Measurements from ENCODE around the gene IQCF2. TPM values are rescaled to one million over a fixed set of nuclear protein-coding genes. Genes with fewer than 3 reads are reported as not detected.

IQCF2 gene
- total RNA-seq, 1 donor from 2014 or later = not detected

- Mint-ChIP-seq H3K4me1 (ENCODE audit: unreplicated experiment) (no peaks in the 10 kb centered on the region), H3K4me3 (ENCODE audit: unreplicated experiment) (no peak overlapping the region), H3K9me3 (ENCODE audit: unreplicated experiment) (no peaks in the 10 kb centered on the region), H3K27me3 (ENCODE audit: unreplicated experiment) (peaks cover 2% of the 10 kb centered on the region), H3K27ac (ENCODE audit: unreplicated experiment) (no peak overlapping the region), H3K36me3 (ENCODE audit: low read depth, unreplicated experiment) (no peaks in the 10 kb centered on the region)
- no peak for DNase-seq (ENCODE audit: low spot score)
- TF ChIP-seq CTCF (IDR thresholded peaks at IDR 0.05; ENCODE audit: unreplicated experiment) = no peak
Observed at GRCh38 chr3:51869304-51869703, 7.9 kb downstream of the IQCF2 start.

- Mint-ChIP-seq H3K27ac (ENCODE audit: unreplicated experiment) (no peak overlapping the region), H3K4me1 (ENCODE audit: unreplicated experiment) (no peaks in the 10 kb centered on the region), H3K4me3 (ENCODE audit: unreplicated experiment) (no peak overlapping the region), H3K9me3 (ENCODE audit: unreplicated experiment) (no peaks in the 10 kb centered on the region), H3K27me3 (ENCODE audit: unreplicated experiment) (peaks cover 12% of the 10 kb centered on the region), H3K36me3 (ENCODE audit: low read depth, unreplicated experiment) (no peaks in the 10 kb centered on the region)
- no peak for TF ChIP-seq CTCF (IDR thresholded peaks at IDR 0.05; ENCODE audit: unreplicated experiment)
- DNase-seq (ENCODE audit: low spot score) = no peak
Observed at GRCh38 chr3:51873253-51873766, 11.9 kb downstream of the IQCF2 start.

- Mint-ChIP-seq H3K9me3 (ENCODE audit: unreplicated experiment) (no peaks in the 10 kb centered on the region), H3K4me1 (ENCODE audit: unreplicated experiment) (no peaks in the 10 kb centered on the region), H3K36me3 (ENCODE audit: low read depth, unreplicated experiment) (no peaks in the 10 kb centered on the region), H3K27me3 (ENCODE audit: unreplicated experiment) (peaks cover 12% of the 10 kb centered on the region), H3K4me3 (ENCODE audit: unreplicated experiment) (no peak overlapping the region), H3K27ac (ENCODE audit: unreplicated experiment) (no peak overlapping the region)
- DNase-seq (ENCODE audit: low spot score) = no peak
- TF ChIP-seq CTCF (IDR thresholded peaks at IDR 0.05; ENCODE audit: unreplicated experiment) = no peak
Observed at GRCh38 chr3:51873876-51874275, 12.5 kb downstream of the IQCF2 start.

GRCh38 chr3:51874411-51874810 is 13.0 kb downstream of the IQCF2 start:
- Mint-ChIP-seq H3K4me1 (ENCODE audit: unreplicated experiment) (no peaks in the 10 kb centered on the region), H3K27ac (ENCODE audit: unreplicated experiment) (no peak overlapping the region), H3K27me3 (ENCODE audit: unreplicated experiment) (peaks cover 12% of the 10 kb centered on the region), H3K4me3 (ENCODE audit: unreplicated experiment) (no peak overlapping the region), H3K36me3 (ENCODE audit: low read depth, unreplicated experiment) (no peaks in the 10 kb centered on the region), H3K9me3 (ENCODE audit: unreplicated experiment) (no peaks in the 10 kb centered on the region)
- no peak for TF ChIP-seq CTCF (IDR thresholded peaks at IDR 0.05; ENCODE audit: unreplicated experiment)
- no peak for DNase-seq (ENCODE audit: low spot score)

- Mint-ChIP-seq H3K4me1 (ENCODE audit: unreplicated experiment) (no peaks in the 10 kb centered on the region), H3K4me3 (ENCODE audit: unreplicated experiment) (no peak overlapping the region)
Observed at GRCh38 chr3:51874889-51875288, 13.5 kb downstream of the IQCF2 start.

More at GRCh38 chr3:51874889-51875288, 13.5 kb downstream of the IQCF2 start:
- Mint-ChIP-seq H3K27ac (ENCODE audit: unreplicated experiment) (no peak overlapping the region), H3K27me3 (ENCODE audit: unreplicated experiment) (peaks cover 12% of the 10 kb centered on the region), H3K9me3 (ENCODE audit: unreplicated experiment) (no peaks in the 10 kb centered on the region), H3K36me3 (ENCODE audit: low read depth, unreplicated experiment) (no peaks in the 10 kb centered on the region)
- no peak for TF ChIP-seq CTCF (IDR thresholded peaks at IDR 0.05; ENCODE audit: unreplicated experiment)
- no peak for DNase-seq (ENCODE audit: low spot score)

All from endothelial cell (in vitro differentiated cells).